ENCODE results near the gene PSMG2.
A peak's percentile ranks its signal among the peaks of the same experiment; 100 is the strongest.
"Not testable (repeated sequence)": the region's sequence is repeated elsewhere in the genome, so short reads cannot be mapped to it uniquely, and the experiment has no call there.

PSMG2 gene

DNA sequence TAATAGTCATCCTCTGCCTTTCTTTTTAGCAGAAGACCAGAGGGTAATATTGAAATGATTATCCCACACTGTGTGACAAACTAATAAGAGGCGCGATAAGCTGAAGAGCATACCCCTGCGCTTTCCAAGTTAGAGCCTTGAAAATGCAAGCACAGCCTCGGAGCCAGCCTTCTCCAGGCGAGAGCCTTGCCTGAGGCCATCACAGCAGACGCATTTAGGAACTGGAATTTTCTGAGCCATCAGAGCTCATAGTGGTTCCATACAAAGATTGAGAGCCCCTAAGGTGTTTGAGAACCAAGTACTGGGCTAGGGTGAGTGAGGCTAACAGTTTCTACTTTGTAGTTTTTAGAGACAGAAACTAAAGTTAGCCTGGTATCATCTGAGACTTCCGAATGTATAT, 19.9 kb downstream of the PSMG2 start:
- no peak for DNase-seq

DNA sequence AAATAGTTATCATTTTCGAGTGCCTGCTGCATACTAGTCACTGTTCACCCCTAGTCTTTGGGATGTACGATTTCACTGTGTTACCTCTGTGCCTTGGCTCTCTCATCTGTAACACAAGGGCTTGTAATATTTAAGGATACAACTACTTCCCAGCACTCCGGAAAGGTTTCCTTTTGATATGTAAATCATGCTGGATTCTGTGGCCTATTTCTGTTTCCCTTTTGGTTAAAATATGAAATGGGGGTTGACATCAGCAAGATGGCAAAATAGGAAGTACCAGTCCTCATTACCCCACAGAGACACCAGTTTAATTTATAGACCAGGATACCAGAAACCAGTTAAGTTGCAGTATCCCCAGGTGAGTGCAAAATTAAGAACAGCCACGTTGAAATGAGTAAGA, 23.5 kb downstream of the PSMG2 start:
- no peak for DNase-seq

DNA sequence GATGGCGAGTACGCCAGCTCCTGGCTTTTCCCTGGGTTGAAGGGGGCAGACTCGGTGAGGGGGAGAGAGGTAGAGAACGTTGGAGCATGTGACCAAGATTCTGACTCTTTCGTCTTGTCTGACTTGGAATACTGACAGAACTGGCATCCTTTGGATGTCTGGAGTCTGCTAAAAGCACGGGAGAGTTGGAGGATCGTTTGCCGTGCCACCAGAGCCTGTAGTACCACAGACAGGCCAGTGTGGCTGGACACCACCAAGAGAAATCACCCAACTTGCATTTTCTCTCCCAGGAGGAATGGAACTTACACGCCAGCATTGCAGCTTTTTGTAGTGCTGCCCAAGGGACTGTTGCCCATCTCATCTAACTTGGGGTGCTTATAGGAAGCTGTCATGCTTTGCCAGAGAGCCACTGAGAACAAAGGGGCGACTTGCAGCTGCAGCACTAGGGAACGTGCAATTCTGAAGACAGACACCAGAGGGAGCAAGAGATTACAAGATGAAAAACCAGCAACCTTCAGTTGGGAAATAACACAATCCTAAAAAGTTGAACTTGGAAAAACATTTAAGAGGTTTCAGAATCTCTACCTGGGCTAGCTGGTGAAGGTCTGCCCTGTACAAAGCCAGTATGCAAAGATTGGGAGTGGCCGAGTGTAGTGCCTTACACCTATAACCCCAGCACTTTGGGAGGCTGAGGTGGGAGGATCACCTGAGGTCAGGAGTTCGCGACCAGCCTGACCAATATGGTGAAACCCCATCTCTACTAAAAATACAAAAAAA, 24.1 kb downstream of the PSMG2 start:
- peak in 2 of 4 experiments; percentile 2 to 18 for DNase-seq

DNA sequence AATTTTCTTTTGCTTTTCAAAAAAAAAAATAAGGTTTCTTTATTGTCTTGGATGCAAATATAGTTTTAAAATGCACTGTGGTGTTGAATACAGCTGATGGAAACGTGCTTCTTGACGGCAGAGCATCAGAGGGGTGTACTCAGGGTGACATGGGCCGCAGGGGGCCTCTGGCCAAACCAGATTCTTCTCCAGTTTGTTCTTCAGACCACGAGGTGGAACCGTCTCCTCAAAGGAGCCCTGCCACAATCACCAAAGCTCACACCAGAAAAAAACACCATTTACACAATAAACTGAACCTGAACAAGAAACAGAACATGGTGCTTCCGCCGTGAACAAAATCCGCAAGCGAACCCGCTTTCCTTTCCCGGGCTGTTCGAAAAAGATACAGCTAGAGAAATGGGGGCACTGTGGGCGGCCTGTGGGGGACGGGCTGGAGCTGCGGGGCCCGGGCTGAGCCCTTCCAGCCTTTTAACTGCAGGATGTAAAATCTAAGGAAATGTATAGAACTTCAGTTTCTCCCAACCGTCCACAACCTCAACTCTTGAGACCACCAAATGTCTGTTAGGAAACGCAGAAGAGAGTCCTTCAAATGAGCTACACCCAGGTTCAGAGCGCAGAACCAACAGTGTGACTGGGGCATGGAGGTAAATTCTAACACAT, 34.5 kb downstream of the PSMG2 start:
- DNase-seq, result no peak

DNA sequence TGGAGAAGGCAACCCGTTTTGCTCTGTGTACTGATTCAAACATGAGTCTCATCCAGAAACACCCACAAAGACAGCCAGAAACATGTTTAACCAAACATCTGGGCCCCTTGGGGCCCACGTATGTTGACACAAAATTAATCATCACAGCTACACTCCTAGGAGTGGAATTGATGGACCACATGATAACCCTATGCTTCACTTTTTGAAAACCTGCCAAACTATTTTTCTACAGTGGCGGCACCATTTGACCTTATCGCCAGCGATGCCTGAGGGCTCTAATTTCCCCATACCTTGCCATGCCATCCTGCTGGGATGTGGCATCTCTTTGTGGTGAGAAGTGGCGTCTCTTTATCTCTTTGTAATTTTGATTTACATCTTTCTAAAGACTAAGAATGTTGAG, 38.5 kb downstream of the PSMG2 start:
- DNase-seq, result no peak

DNA sequence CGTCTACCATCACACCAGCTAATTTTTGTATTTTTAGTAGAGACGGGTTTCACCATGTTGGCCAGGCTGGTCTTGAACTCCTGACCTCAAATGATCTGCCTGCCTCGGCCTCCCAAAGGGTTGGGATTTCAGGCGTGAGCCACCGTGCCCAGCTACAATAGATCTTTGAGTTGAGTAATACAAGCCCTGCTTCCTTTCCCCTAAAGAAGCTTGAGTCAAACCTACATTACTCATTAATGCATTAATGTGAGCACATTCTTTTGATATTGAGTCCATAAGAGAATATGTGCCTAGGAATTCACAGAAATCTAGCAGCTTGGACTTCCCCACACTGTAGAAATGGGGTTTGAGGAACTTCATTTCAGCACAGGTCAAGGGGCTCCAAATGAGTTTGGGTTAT, 39.6 kb downstream of the PSMG2 start:
- DNase-seq, result no peak

DNA sequence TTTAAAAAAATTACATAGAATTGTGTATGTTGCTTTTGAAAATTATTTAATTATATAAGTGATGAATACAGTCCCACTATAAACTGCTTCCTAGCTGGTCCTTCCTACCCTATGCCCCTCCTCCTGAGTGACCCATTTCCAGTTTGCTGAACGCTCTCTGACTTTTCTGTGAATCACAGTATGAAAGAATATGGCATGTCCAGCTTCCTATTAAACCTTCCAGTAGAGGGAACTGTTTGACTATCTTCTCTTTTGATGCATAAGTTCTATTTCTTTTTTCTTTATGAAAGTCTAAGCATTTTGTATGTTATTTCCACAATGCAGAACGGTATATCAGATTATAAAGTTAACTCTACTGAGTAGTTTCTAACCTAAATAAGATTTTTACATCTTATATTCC, 41.3 kb downstream of the PSMG2 start:
- DNase-seq, result no peak

DNA sequence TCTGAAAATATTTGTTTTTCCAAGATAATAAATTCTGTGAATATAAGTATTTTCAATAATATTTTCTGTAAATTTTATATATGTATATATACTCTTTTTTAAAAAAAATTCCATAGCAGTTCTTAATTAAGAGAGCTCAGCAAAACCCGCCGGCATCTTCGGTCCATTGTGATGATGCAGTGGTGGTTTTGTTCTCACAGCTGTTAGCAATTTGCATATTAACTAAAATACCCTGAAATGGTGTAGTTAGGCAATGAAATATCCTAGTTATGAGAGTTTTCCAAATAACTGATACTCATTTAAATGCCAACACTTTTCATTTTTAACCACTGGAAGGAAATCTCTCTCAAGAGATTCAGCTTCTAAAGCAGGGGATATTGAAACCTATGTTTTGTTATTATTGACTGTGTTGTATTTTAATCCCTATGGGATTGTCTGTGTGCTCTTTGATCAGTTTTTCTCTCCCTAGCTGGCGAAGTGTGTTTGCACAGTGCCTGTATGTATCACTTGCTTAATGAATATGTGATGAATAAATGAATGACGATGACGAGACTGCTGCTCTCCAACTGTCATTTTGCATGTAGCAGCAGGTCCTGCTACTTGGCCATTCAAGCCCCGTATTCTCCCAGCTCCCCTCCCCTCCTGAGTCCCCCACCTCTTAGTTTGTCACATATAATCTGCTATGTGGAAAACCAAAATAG, 42.4 kb downstream of the PSMG2 start:
- no peak for DNase-seq

DNA sequence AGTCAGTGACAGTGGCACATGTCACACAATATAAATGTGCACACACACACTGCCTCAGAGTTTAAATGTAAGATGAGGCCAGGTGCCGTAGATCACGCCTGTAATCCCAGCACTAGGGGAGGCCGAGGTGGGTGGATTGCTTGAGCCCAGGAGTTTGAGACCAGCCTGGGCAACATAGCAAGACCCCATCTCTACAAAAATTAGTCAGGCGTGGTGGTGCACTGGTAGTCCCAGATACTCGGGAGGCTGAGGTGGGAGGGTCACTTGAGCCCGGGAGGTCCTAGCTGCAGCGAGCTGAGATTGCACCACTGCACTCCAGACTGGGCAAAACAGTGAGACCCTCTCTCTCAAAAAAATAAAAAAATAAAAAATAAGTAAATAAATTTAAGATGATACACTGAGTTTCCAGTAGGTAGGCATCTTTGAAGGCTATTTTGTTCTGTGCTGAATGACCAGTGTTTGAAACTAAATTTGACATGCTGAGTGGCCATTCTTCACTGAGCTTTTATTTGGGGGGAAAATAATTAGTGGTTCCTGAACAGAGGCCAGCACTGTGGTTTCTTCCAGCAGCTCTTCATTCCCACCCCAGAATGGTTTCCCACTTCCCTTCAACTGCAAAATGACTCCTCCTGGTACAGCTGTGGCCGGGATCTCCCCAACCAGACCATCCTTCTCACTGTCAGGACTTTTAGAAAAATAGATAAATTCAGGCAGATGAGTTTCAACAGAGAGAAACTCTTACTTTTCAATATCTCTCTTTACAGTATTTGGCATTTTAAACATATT, 44.9 kb downstream of the PSMG2 start:
- no peak for DNase-seq

DNA sequence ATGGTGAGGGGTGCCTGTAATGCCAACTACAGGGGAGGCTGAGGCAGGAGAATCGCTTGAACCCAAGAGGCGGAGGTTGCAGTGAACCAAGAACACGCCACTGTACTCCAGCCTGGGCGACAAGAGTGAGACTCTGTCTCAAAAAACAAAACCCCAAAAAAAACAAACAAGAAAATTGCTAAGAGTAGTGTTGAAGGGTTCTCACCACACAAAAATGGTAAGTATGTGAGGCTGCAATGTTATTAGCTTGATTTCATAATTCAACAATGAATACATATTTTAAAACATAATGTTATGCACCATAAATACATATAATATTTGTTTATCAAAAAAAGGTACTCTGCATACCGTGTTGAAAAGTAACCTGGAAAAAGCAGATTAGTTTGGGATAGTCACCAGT, 45.8 kb downstream of the PSMG2 start:
- no peak for DNase-seq

DNA sequence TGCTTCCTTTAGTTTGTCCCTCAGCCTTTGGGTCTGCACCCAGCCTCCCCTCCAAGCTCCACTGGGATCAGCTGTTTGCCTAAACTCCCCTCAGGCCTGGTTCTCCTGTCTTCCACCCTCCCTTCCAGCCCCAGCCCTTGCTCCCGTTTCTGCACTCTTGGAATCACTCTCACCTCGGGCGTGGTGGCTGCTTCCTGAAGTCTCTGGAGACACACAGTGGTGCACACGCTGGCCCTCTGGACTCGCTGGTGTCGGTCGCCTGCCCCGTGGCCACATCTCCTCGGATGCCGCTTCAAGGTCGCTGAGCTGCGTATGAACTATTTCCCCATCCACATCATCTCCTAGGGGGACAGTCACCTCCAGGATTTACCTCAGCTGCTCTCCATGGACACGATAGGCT, 46.3 kb downstream of the PSMG2 start:
- DNase-seq, result no peak

DNA sequence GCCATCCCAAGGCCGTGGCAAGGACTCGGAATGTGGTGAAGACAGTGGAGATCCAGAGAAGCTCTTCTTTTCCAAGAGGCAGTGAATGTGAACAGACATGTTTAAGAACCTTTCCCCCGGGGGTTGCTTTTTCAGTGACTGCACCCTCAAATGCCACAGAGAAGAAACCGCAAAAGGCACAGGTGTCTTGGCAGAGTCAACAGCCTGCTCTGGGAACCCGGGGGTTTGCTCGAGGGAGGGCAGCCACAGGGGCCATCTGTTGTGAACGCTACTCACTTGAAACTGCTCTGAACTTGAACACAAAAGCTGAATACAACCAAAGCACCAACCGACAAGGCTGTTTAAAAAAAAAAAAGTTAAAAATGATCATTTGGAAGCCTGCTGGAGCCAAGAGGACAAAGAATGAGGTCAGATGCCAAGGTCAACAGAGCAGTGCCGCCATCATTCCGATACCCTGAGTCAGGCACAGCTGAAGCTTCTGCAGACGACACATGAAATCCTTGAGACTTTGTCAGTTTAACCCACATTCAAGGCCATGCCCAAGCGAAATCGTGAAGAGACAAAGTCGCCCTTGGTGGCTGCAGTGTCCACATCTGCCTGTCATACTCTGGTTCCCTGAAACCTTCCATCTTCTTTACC, 47.4 kb downstream of the PSMG2 start:
- DNase-seq, result no peak

DNA sequence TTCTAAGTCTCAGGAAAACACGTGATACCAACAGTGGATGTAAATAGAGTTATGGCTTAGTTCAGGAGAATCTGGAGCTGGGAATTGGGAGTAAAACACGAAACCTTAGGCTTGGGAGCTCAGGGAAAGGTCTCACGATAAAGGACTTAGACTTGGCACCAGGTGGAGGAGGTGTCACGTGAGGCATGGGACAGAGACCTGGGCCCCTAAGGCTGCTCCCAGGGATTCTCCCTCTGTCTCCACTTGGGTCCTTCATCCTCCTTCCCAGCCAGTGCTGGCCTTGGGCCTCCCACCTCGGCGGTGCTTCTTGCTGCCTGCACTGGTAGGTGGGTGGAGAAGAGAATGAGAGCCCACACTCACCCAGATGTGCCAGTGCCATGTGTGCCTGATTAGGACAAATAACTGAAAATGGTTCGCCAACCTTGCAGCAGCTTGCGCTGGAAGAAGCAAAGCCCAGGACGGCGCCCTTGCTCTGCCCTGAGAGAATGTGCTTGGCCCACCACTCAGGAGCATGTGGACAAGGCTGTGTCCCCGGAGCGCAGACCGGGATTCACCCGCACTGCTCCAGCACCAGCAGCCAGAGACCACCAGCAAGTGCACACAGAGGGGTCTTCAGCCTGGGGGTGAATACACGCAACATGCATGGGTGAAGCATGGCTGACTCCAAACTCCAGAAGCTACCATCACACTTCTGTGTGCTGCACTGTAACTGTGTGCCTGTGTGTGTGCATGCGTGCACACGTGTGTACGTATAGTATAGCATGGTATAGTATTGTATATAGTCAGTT, 48.1 kb downstream of the PSMG2 start:
- DNase-seq, result no peak

DNA sequence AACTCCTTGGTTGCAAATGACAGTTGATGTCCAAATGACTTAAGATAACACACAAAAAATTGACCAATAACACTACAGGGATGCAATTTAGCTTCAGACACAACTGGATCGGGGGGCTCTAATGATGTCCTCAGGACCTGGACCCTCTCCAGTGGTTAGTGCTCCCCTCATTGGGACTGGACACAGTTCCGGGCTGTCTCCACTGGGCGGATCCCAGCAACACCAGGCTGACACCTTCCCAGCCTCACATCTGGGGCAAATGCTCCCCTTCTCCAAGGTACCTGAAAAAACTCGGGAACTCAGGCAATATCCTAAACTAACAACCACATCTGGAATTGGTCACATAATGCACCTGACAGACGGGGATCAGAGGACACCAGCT, 48.7 kb downstream of the PSMG2 start:
- DNase-seq, result no peak

DNA sequence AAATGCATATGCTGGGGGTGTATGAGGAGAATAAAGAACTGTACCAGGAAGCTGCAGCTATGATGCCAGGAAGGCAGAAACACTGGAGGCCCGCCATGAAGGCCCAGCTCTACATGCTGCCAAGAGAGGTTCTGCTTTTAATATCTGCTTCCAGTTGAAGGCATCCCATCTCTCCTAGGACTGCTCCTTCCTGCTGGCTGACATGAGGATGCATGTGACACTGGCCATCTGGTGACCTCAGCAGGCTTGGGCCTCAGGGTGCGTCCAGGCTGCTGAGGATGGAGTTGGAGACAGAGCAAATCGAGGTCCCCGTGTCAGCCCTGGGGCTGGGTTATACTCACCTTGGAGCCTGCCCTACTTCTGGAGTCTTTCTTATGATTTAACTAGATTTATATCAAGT, 49.0 kb downstream of the PSMG2 start:
- DNase-seq, result no peak

DNA sequence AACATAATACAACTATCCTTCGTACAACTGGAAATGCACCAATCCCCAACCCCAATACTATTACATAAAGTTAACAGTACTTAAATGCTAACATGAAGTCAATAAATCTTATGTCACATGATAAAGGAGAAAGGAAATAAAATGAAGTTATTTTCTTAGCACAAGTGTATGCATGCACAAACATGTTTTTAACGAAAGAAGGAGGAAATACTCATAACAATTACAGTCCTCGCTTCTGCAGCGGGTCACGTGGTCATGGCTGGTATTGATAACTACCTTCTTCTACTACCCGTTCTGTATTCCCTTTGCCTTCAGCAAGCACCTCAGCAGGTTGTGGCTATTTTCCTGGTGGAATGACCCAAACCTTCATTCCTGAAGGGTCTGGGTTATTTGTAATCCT, 51.7 kb downstream of the PSMG2 start:
- no peak for DNase-seq

DNA sequence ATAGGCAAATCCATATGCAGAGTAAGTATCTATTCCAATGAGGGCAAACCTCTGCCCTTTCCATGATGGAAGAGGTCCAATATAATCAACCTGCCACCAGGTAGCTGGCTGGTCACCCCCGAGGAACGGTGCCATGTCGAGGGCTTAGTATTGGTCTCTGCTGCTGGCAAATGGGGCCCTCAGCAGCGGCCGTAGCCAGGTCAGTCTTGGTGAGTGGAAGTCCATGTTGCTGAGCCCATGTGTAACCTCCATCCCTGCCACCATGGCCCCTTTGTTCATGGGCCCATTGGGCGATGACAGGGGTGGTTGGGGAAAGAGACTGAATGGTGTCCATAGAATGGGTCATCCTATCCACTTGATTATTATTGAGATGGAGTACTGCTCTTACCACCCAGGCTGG, 52.8 kb downstream of the PSMG2 start:
- DNase-seq, result not testable (repeated sequence)

DNA sequence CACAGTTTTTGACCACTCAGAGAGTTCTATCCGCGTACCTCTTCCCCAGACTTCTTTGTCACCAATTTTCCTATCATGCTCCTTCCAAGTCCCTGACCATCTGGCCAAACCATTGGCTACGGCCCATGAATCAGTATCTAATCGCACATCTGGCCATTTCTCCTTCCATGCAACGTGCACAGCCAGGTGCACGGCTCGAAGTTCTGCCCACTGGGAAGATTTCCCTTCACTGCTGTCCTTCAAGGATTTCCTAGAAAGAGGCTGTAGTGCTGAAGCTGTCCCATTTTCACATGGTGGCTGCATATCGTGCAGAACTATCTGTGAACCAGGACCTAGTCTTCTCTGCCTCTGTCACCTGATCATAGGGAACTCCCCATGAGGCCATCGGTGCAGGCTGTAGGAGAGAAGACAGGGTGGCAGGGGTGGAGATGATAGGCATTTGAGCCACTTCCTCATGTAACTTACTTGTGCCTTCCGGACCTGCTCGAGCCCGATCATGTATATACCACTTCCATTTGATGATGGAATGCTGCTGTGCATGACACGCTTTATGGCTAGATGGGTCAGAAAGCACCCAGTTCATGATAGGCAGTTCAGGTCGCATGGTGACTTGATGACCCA, 53.9 kb downstream of the PSMG2 start:
- not testable (repeated sequence) for DNase-seq

DNA sequence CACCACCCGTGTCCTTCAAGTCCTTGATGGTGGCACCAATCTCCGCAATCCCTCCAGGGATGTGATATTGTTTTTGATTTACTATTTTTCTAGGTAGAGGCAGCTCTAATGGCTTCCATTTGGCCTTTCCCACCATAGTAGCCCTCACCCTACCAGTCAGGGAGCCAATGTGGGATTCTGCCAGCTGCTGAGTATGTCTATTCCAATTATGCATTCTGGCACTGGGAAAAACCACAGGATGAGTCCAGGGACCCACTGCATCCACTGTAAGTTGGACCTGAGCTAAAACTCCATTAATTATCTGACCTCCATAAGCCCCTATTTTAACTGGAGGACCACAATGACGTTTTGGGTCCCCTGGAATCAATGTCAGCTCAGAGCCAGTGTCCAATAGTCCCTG, 55.7 kb downstream of the PSMG2 start:
- not testable (repeated sequence) for DNase-seq

DNA sequence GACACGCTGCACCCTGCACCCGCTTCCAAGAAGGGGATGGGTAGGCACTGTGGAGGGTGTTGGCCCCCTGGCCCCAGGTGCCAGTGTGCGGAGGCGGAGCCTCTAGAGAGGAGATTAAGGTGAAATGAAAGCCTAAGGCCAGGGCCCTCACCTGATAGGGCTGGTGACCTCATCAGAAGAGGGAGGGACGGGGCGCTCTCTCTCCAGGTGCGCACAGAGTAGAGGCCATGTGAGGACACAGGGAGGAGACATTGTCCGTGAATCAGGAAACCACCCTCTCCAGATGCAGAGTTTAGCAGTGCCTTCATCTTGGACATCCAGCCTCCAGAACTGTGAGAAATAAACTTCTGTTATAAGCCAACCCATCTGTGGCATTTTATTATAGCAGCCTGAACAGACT, 62.3 kb downstream of the PSMG2 start:
- no peak for DNase-seq

DNA sequence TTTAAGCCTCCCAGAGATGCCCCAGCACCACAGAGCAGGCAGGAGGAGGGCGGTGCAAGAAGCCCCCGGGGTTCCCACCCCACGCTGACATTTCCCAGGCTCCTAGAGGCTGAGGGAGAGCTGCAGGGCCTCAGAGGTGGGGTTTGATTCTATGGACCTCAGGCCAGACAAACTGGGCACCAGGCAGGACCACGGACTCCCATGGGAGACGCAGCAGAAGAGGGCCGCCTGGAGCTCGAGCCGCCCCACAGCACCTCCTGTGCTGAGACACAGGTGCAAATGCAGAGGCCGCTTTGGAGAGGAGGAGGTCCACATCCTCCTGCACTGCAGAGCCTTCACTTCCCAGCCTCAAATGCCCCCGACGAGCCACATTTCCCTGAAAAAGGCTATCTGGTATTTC, 62.7 kb downstream of the PSMG2 start:
- DNase-seq, result no peak

All from activated naive CD4-positive, alpha-beta T cell (primary cell).